GM10266 (cell line): ENCODE data around the gene APPL2.

Experiments used
- DNase-seq: peaks from one replicate; pipeline ENCODE4 v3.0.0; 2012; ENCODE audit errors: extremely low spot score
- TF ChIP-seq, protein P1 (sequence below): IDR thresholded peaks from 2 replicates; pipeline ENCODE4 v1.5.1; 2012; ENCODE audit warnings: mild to moderate bottlenecking, low read depth; ENCODE audit not compliant: control insufficient read depth, insufficient read depth; ENCODE audit errors: missing control alignments

The APPL2 gene

DNA sequence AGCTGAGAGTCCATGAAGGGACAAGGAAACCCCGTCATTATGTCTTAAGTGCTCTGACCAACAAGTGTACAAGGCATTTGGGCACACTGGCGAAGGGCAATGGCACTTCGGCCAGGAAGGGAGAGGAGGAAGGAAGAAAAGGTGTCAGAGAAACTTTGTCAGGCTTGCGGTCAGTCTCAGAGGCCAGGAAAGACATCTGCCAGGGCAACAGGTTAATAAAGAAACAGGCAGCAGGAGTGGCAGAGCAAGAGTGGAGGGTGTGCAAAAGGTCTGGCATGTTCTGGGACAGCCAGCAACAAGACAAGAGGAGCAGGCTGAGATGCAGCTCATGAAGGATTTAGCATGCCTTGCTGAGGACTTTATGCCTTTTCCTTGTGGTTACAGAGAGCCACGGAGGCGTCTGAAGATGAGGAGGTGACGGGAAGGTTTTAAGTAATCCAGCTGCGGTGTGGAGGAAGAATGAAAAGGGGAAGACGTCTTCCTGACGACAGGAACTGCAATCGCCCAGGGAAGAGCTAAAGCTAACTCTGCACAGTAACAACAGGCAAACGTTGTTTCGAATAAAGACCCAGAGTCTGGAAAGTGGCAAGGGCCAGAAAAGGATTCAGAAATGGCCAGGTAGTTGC lies 13.1 kb downstream of the APPL2 start:
- DNase-seq: no peak
- TF ChIP-seq, protein P1, sequence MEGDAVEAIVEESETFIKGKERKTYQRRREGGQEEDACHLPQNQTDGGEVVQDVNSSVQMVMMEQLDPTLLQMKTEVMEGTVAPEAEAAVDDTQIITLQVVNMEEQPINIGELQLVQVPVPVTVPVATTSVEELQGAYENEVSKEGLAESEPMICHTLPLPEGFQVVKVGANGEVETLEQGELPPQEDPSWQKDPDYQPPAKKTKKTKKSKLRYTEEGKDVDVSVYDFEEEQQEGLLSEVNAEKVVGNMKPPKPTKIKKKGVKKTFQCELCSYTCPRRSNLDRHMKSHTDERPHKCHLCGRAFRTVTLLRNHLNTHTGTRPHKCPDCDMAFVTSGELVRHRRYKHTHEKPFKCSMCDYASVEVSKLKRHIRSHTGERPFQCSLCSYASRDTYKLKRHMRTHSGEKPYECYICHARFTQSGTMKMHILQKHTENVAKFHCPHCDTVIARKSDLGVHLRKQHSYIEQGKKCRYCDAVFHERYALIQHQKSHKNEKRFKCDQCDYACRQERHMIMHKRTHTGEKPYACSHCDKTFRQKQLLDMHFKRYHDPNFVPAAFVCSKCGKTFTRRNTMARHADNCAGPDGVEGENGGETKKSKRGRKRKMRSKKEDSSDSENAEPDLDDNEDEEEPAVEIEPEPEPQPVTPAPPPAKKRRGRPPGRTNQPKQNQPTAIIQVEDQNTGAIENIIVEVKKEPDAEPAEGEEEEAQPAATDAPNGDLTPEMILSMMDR: no peak

DNA sequence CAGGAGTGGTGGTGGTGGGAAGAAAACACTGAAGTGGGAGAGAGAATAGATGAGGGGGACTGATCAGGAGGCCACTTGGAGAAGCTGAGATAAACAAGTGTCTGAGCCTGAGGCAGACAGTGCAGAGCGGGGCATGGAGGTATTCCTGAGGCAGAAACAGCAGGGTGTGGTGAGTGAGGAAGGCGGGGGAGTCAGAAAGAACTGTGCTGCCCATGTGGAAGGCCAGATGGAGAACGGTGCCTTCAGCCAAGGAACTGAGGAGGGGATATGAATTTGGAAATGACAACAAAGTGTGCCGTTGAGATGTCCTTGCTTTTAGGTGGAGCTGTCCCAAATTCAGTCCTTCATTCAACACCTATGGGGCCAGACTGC lies 13.7 kb downstream of the APPL2 start:
- no peak for DNase-seq
- TF ChIP-seq, protein P1: no peak

GRCh38 chr12:105221583-105222283 lies 14.2 kb downstream of the APPL2 start:
- TF ChIP-seq, protein P1: no peak
- DNase-seq: no peak

- TF ChIP-seq, protein P1: no peak
- DNase-seq: no peak
Observed at GRCh38 chr12:105220929-105221290, 15.1 kb downstream of the APPL2 start.

DNA sequence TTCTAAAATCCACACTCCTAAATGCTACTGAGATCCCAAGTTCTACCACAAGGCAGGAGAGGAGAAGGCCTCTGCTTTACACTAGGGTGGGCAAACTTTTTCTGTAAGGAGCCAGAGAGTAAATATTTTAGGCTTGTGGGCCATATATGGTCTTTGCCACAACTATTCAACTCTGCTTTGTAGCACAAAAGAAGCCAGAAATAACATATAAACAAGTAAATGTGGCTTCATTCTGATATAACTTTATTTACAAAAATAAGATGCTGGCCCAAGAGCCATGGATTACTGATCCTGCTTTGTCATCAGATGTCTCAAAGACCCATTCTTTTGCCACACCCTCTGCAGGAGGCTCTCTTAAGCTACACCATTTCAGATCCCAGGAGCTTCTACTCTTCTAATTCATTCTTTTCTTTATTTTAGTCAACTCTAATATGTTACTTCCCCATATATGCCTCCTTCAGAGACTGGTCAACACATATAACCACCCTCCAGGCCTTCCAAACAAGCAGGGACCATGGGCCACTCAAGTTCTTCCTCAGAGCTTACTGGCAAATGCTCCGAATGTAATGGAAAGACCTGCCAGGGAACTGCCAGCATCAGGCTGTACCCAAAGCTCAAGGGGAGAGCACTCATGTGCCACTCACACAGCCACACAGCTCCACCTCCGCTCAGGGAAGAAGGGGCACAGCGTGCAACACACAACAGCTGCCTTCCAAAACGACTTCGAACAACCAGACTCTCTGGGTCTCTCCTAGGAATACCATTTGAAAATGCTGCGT lies 15.6 kb downstream of the APPL2 start:
- TF ChIP-seq, protein P1: no peak
- no peak for DNase-seq

DNA sequence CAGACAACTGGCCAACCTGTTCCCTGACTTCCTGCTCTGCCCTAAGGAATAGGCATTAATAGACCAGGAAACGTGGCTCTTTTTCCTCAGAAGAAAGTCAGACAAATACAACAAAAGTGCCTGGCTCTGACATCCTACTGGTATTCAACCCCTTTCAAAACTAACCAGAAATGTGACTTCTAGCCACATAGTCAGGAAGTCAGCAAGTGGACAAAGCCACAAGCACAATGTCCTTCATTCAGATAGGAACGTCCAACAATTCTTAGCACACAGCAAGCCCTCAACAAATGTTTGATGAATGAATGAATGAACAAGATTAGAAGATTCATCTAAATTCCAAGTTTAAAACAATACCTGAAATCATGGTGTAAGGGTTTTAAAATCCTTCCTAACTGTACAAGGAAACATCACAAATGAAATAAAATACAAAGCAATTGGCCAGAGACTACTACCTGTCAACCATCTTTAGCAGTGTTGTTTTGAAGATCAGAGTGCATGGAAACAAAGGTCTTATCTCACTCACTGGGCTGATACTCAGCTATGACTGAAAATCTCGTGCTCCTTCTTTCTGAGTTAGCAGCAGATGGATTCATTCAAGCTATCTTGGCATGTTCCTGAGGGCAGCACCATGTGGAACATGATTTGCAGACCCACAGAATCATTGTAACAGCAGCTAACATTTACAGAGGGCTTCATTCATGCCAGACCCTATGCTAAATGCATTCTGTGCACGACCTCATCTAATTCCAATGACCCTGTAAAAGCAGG lies 16.5 kb downstream of the APPL2 start:
- TF ChIP-seq, protein P1: no peak

More for the DNA sequence above, 16.5 kb downstream of the APPL2 start:
- no peak for DNase-seq
